Esophagus muscularis mucosa (tissue), 4 donors: ENCODE measurements around the gene TRIM25.

Source experiments
- EP300 ChIP-seq: sonication (generic); formaldehyde crosslinking; IDR thresholded peaks from one replicate; pipeline ENCODE4 v1.6.1; 2017; ENCODE audit warnings: antibody characterized with exemption
- POLR2A ChIP-seq: fragments of 450-650 bp; IDR thresholded peaks from one replicate; pipeline ENCODE4 v1.6.1; 2017; ENCODE audit warnings: antibody characterized with exemption, moderate library complexity, mild to moderate bottlenecking, low read depth
- POLR2AphosphoS5 ChIP-seq, 2 donors: sonication (generic); formaldehyde crosslinking; IDR thresholded peaks; one replicate each; pipeline ENCODE4 v1.6.1; 2017; ENCODE audit warnings: antibody characterized with exemption in 2 of 2
- TF ChIP-seq, protein P1 (sequence below), 3 experiments: fragments of 200-600 bp in 2 of 3; fragments of 450-650 bp in 1 of 3; sonication (generic) in 2 of 3; IDR thresholded peaks; one replicate each; pipeline ENCODE4 v1.5.1; 2017 to 2019; ENCODE audit warnings: antibody characterized with exemption in 3 of 3, mild to moderate bottlenecking in 2 of 3, moderate library complexity in 1 of 3

DNA sequence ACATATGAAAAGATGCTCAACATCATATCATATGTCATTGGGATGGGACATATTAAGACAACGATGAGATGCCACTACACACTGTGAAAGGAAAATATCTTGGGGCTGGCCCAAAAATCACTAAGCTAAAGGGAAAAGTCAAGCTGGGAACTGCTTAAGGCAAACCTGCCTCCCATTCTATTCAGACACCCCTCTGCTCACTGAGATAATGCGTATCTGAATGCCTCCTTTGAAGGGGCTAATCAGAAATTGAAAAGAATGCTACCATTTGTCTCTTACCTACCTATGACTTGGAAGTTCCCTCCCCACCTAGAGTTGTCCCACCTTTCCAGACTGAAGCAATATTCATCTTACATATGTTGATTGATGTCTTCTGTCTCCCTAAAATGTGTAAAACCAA is 11.2 kb upstream of the TRIM25 start:
- TF ChIP-seq, protein P1, sequence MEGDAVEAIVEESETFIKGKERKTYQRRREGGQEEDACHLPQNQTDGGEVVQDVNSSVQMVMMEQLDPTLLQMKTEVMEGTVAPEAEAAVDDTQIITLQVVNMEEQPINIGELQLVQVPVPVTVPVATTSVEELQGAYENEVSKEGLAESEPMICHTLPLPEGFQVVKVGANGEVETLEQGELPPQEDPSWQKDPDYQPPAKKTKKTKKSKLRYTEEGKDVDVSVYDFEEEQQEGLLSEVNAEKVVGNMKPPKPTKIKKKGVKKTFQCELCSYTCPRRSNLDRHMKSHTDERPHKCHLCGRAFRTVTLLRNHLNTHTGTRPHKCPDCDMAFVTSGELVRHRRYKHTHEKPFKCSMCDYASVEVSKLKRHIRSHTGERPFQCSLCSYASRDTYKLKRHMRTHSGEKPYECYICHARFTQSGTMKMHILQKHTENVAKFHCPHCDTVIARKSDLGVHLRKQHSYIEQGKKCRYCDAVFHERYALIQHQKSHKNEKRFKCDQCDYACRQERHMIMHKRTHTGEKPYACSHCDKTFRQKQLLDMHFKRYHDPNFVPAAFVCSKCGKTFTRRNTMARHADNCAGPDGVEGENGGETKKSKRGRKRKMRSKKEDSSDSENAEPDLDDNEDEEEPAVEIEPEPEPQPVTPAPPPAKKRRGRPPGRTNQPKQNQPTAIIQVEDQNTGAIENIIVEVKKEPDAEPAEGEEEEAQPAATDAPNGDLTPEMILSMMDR (IDR thresholded peaks at IDR 0.05) = no peak
- no peak for TF ChIP-seq POLR2A
- TF ChIP-seq POLR2AphosphoS5 (IDR thresholded peaks at IDR 0.05) = no peak
- TF ChIP-seq EP300 = no peak
